Panc1 (cell line): Measurements from ENCODE around the gene MOB2.

Source experiments
- CTCF ChIP-seq: fragments of 450-650 bp; IDR thresholded peaks from 2 replicates; pipeline ENCODE4 v1.5.1; 2017; ENCODE audit warnings: mild to moderate bottlenecking
- POLR2AphosphoS5 ChIP-seq: IDR thresholded peaks from 2 replicates; pipeline ENCODE4 v1.6.1; 2012; ENCODE audit warnings: mild to moderate bottlenecking, low read depth, low read length, moderate library complexity
- REST ChIP-seq, 2 experiments: IDR thresholded peaks; 2 replicates each; pipeline ENCODE4 v1.6.1; 2011 to 2012; ENCODE audit warnings: low read depth in 2 of 2, control low read depth in 1 of 2, low read length in 1 of 2, mild to moderate bottlenecking in 1 of 2, moderate library complexity in 1 of 2; ENCODE audit not compliant: insufficient read depth in 1 of 2
- SIN3A ChIP-seq: IDR thresholded peaks from 2 replicates; pipeline ENCODE4 v1.6.1; 2012; ENCODE audit warnings: low read depth, mild to moderate bottlenecking, low read length, moderate library complexity, borderline replicate concordance; ENCODE audit not compliant: insufficient read depth
- TCF7L2 ChIP-seq: IDR thresholded peaks from 2 replicates; pipeline ENCODE4 v1.6.1; 2011; ENCODE audit warnings: mild to moderate bottlenecking, low read depth, low read length, inconsistent platforms

GRCh38 chr11:1481483-1481825 is 5.1 kb downstream of the MOB2 start:
- TF ChIP-seq POLR2AphosphoS5 (no peak), CTCF (no peak), REST (IDR thresholded peaks at IDR 0.05; ENCODE audit: insufficient read depth in 1 of 2, low read depth in 2 of 2, low read length in 1 of 2) (no peak), SIN3A (no peak), TCF7L2 (no peak)
